GM20000 (cell line): ENCODE results near the gene SSB.

Experiments
- DNase-seq: peaks from one replicate; pipeline ENCODE4 v3.0.0; 2012; ENCODE audit warnings: low spot score
- TF ChIP-seq, protein P1 (sequence below): IDR thresholded peaks from 2 replicates; pipeline ENCODE4 v1.5.1; 2012; ENCODE audit warnings: mild to moderate bottlenecking, control low read depth; ENCODE audit errors: extremely low read depth, missing control alignments

SSB gene

GRCh38 chr2:169823996-169824372 is 25.3 kb downstream of the SSB start:
- DNase-seq, result no peak
- TF ChIP-seq, protein P1, sequence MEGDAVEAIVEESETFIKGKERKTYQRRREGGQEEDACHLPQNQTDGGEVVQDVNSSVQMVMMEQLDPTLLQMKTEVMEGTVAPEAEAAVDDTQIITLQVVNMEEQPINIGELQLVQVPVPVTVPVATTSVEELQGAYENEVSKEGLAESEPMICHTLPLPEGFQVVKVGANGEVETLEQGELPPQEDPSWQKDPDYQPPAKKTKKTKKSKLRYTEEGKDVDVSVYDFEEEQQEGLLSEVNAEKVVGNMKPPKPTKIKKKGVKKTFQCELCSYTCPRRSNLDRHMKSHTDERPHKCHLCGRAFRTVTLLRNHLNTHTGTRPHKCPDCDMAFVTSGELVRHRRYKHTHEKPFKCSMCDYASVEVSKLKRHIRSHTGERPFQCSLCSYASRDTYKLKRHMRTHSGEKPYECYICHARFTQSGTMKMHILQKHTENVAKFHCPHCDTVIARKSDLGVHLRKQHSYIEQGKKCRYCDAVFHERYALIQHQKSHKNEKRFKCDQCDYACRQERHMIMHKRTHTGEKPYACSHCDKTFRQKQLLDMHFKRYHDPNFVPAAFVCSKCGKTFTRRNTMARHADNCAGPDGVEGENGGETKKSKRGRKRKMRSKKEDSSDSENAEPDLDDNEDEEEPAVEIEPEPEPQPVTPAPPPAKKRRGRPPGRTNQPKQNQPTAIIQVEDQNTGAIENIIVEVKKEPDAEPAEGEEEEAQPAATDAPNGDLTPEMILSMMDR, result no peak

DNA sequence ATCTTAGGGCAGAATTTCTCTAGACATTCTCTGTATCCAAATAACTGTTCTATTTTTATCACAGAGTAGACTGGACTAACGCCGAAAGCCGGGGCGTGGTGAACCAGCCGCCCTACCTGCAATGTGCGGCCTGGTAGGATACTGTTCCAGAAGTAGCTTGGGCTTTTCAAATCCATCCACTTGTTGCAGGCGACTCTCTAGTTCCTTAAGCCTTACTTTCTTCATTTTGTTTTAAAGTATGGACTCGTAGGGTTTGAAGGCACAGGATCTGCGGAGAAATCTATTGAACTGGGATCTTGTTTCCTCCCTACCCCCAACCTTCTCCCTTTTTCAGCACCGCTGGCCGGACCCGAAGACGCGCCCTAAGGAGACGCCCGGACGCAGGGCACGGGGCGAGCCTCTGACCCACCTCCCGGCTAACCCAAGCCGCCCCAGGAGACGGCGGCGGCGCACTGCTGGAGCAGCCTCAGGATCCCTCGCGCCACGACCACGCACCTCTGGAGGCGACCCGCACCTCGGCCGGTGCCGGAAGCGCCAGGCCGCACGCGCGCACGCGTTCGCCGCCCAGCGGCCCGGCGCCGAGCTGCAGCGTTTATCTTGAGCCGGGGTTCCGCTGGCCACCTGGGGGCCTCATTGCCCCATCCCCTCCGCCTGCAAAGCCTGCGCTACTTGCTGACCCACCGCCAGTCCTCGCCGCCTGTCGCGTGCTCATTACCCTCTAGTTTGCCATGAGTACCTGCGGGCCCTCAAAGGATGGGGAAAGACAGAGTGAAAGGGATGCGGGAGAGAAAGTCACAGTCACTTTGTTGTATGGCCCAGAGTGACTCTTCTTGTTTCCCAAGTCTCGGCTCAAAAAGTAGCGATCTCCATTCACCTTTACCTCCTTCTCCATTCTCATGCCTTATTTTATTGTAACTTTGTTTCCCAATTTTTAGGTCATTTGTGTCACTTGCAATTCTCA is 26.0 kb downstream of the SSB start, which contains the start of gene METTL5:
METTL5 (minus strand) TSS at position 533 of the 961 bp plus-strand sequence; CDS start at position 225, 308 bp downstream.
- peak; percentile 92 for DNase-seq
- TF ChIP-seq, protein P1, result peak; percentile 99

GRCh38 chr2:169827272-169828140 is 28.8 kb downstream of the SSB start, which contains the start of gene UBR3:
Gene UBR3, plus strand, starts transcription at chr2:169827454. Its CDS starts 54 bp downstream, at chr2:169827508.
- TF ChIP-seq, protein P1, result no peak

DNA sequence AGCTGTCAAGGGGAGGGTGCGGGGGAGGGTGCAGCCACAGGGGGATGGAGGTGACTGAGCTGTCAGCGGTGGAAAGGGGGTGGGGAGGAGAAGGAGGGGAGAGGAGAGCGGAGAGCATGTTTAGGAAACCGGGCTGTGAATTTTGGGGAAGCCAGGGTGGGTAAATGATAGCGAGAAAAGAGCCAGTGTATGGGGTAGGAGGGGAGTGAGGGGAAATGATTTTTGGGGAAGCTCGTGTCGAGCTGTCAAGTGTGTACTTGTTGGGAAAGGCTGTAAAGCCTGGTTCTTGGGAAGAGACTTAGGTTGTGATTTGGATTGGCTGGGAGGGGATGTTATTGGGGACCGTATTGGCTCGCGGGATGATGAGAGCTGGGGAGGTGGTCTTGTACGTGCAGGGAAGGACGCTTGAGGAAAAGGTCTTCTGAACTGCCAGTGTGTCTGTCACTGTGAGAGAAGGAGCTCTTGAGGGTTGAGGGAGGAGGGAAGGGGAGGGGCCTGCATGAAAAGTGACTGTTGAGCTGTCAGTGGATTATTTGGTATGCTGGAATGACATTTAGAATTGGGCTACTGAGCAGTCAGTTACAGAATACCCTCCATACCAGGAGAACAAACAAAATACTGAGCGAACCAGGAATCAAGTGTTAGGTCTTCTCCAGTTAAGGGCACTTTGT is 29.6 kb downstream of the SSB start:
- DNase-seq, result peak; percentile 73
- TF ChIP-seq, protein P1, result no peak

More at GRCh38 chr2:169827272-169828140, 28.8 kb downstream of the SSB start, which contains the start of gene UBR3:
- DNase-seq, result peak; percentile 99

DNA sequence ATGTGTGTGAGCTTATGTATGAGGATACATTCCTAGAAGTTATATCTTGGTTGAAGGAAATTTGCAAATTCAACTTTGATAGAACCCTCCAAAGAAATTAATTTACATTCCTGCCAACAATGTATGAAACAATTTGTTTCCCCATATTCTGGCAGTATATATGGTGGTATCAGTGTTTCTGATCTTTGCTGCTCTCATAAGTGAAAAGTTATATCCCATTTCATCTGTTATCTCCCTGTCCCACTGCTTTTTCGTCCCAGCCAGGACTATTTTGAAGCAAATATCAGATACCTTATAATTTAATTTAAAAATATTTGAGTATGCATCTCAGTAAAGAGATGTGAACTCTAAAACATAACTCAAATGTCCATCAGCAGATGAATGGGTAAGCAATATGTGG is 35.7 kb downstream of the SSB start:
- TF ChIP-seq, protein P1, result no peak
- DNase-seq, result no peak

- TF ChIP-seq, protein P1, result no peak
- DNase-seq, result no peak
These were observed 40.2 kb downstream of the SSB start for GRCh38 chr2:169838743-169839489.
